Measurements from ENCODE around the gene CHKA.

- TF ChIP-seq CTCF (conservative IDR thresholded peaks at IDR 0.05; ENCODE audit: low read length) (no peak), EZH2phosphoT487 (IDR thresholded peaks at IDR 0.05; ENCODE audit: borderline replicate concordance) (no peak)
Observed at GRCh38 chr11:68080860-68081259, 40.3 kb downstream of the CHKA start.
